Astrocyte (in vitro differentiated cells and primary cell): ENCODE results near the gene ALPG. TPM values are rescaled to one million over a fixed set of nuclear protein-coding genes. Genes with fewer than 3 reads are reported as not detected.

ENCODE experiments used
- DNase-seq: peaks from one replicate; pipeline ENCODE4 v3.0.0-alpha.2; 2010; ENCODE audit warnings: low read depth
- FAIRE-seq: peaks from 2 replicates; lab custom pipeline; 2011; peaks lifted over from hg19 to GRCh38; lab: Jason Lieb, UNC
- H2AFZ ChIP-seq: 2 replicates; pipeline ENCODE4 v1.6.0; 2012; ENCODE audit warnings: low read depth, low read length, inconsistent platforms
- H3K27ac ChIP-seq: 2 replicates; pipeline ENCODE4 v1.5.1; 2011; ENCODE audit warnings: low read depth, low read length, inconsistent platforms
- H3K27me3 ChIP-seq: 2 replicates; pipeline ENCODE4 v1.6.0; 2011; ENCODE audit warnings: low read length, inconsistent platforms; ENCODE audit not compliant: insufficient read depth
- H3K36me3 ChIP-seq: 2 replicates; pipeline ENCODE4 v1.5.1; 2011; ENCODE audit warnings: low read length, inconsistent platforms; ENCODE audit not compliant: insufficient read depth
- H3K4me1 ChIP-seq: 2 replicates; pipeline ENCODE4 v1.5.1; 2011; ENCODE audit warnings: low read length, inconsistent platforms; ENCODE audit not compliant: insufficient read depth
- H3K4me2 ChIP-seq: 2 replicates; pipeline ENCODE4 v1.6.0; 2012; ENCODE audit warnings: low read length, inconsistent platforms
- H3K4me3 ChIP-seq: 2 replicates; pipeline ENCODE4 v1.5.1; 2011; ENCODE audit warnings: low read depth, mild to moderate bottlenecking, low read length, inconsistent platforms; ENCODE audit not compliant: insufficient read depth
- H3K79me2 ChIP-seq: 2 replicates; pipeline ENCODE4 v1.6.0; 2012; ENCODE audit warnings: mild to moderate bottlenecking, low read length, inconsistent platforms; ENCODE audit not compliant: insufficient read depth
- H3K9ac ChIP-seq: 2 replicates; pipeline ENCODE4 v1.6.0; 2012; ENCODE audit warnings: mild to moderate bottlenecking, low read length, inconsistent platforms
- H3K9me3 ChIP-seq: 2 replicates; pipeline ENCODE4 v1.5.1; 2012; ENCODE audit warnings: low read depth, mild to moderate bottlenecking, low read length, inconsistent platforms; ENCODE audit not compliant: insufficient read depth
- H4K20me1 ChIP-seq: 2 replicates; pipeline ENCODE4 v1.6.0; 2012; ENCODE audit warnings: low read length, inconsistent platforms; ENCODE audit not compliant: insufficient read depth
- H3K27ac Mint-ChIP-seq: one replicate; pipeline ENCODE4 v1.8.0; 2021; ENCODE audit warnings: mild to moderate bottlenecking, mixed read lengths; ENCODE audit not compliant: unreplicated experiment
- H3K27me3 Mint-ChIP-seq: one replicate; pipeline ENCODE4 v1.8.0; 2021; ENCODE audit warnings: low read depth, mixed read lengths; ENCODE audit not compliant: unreplicated experiment
- H3K36me3 Mint-ChIP-seq: one replicate; pipeline ENCODE4 v1.8.0; 2021; ENCODE audit warnings: low read depth, mixed read lengths; ENCODE audit not compliant: unreplicated experiment
- H3K4me1 Mint-ChIP-seq: one replicate; pipeline ENCODE4 v1.8.0; 2021; ENCODE audit warnings: low read depth, mixed read lengths; ENCODE audit not compliant: unreplicated experiment
- H3K4me3 Mint-ChIP-seq: one replicate; pipeline ENCODE4 v1.8.0; 2021; ENCODE audit warnings: mild to moderate bottlenecking, moderate library complexity, mixed read lengths; ENCODE audit not compliant: unreplicated experiment
- H3K9me3 Mint-ChIP-seq: one replicate; pipeline ENCODE4 v1.8.0; 2021; ENCODE audit warnings: mild to moderate bottlenecking, mixed read lengths; ENCODE audit not compliant: unreplicated experiment
- CTCF ChIP-seq: IDR thresholded peaks from 2 replicates; pipeline ENCODE4 v1.5.1; 2011; ENCODE audit warnings: low read depth, mild to moderate bottlenecking, inconsistent platforms, low read length, moderate library complexity; ENCODE audit not compliant: insufficient read depth
- EZH2 ChIP-seq: IDR thresholded peaks from 2 replicates; pipeline ENCODE4 v1.6.1; 2012; ENCODE audit warnings: mild to moderate bottlenecking, low read length, inconsistent platforms; ENCODE audit not compliant: insufficient read depth
- total RNA-seq: library from RNA; stranded (reverse); gene quantifications from 2 replicates; pipeline ENCODE4 v1.2.1, GENCODE V29; 2021

Gene ALPG
- total RNA-seq, 1 donor from 2014 or later: 0.27 TPM

DNA sequence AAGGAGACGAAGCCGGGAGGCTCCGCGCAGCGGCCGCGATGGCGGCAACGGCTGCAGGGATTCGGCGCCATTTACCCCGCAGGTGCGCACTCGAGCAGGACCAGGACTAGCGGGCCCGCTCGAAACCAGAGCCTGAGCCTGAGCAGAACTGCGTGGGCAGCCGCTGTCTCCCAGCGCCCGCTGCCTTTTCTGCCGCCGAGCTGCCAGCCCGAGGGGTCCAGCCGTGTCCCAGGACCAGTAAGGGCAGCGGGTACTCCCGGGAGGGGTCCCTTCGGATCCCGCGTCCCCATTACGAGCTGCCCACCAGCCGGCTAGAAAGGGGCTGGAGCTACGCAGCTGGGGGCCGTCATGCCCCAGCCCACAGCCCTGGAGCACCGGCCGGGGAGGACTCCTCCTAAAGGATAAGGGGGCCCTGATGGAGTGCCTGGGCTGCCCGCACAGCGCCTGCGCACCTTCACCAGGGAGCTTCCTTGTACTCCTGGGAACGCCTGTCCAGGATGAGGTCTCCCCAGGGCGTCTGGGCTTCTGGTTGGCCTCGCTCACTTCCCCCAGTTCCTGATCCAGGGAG, 18.2 kb upstream of the ALPG start:
- Histone ChIP-seq H4K20me1 (no peaks in the 10 kb centered on the region), H3K4me2 (peak overlapping the region; percentile 67), H3K4me3 (no peak overlapping the region), H3K9me3 (no peaks in the 10 kb centered on the region), H3K27me3 (peaks cover 41% of the 10 kb centered on the region), H3K27ac (no peak overlapping the region), H3K36me3 (no peaks in the 10 kb centered on the region), H3K9ac (no peak overlapping the region), H3K4me1 (peaks cover 39% of the 10 kb centered on the region), H2AFZ (peak overlapping the region; percentile 69), H3K79me2 (no peaks in the 10 kb centered on the region)
- peaks cover 27% of the 10 kb centered on the region for H3K4me1 Mint-ChIP-seq
- peaks cover 12% of the 10 kb centered on the region for H3K9me3 Mint-ChIP-seq
- FAIRE-seq (no peak), DNase-seq (no peak)
- TF ChIP-seq CTCF: no peak
- TF ChIP-seq EZH2: no peak
- no peak overlapping the region for H3K4me3 Mint-ChIP-seq
- no peak overlapping the region for H3K27ac Mint-ChIP-seq
- peaks cover 1% of the 10 kb centered on the region for H3K36me3 Mint-ChIP-seq
- peaks cover 28% of the 10 kb centered on the region for H3K27me3 Mint-ChIP-seq

- peaks cover 1% of the 10 kb centered on the region for H3K36me3 Mint-ChIP-seq
- H3K4me3 ChIP-seq: no peak overlapping the region
- TF ChIP-seq CTCF: no peak
- H3K4me1 ChIP-seq: peaks cover 39% of the 10 kb centered on the region
- peak overlapping the region; percentile 58 for H3K4me3 Mint-ChIP-seq
- H3K9ac ChIP-seq: peak overlapping the region; percentile 16
- no peak overlapping the region for H2AFZ ChIP-seq
- no peaks in the 10 kb centered on the region for H4K20me1 ChIP-seq
- H3K27me3 Mint-ChIP-seq: peaks cover 23% of the 10 kb centered on the region
- H3K9me3 Mint-ChIP-seq: peaks cover 12% of the 10 kb centered on the region
- H3K27ac ChIP-seq: peak overlapping the region; percentile 6
- FAIRE-seq (peak; percentile 54), DNase-seq (peak; percentile 44)
- no peaks in the 10 kb centered on the region for H3K36me3 ChIP-seq
- H3K9me3 ChIP-seq: no peaks in the 10 kb centered on the region
- H3K27me3 ChIP-seq: peaks cover 34% of the 10 kb centered on the region
- peak overlapping the region; percentile 67 for H3K4me2 ChIP-seq
- no peaks in the 10 kb centered on the region for H3K79me2 ChIP-seq
- H3K27ac Mint-ChIP-seq: peak overlapping the region; percentile 94
- H3K4me1 Mint-ChIP-seq: peaks cover 27% of the 10 kb centered on the region
These were observed 17.3 kb upstream of the ALPG start for GRCh38 chr2:232389327-232389726.

DNA sequence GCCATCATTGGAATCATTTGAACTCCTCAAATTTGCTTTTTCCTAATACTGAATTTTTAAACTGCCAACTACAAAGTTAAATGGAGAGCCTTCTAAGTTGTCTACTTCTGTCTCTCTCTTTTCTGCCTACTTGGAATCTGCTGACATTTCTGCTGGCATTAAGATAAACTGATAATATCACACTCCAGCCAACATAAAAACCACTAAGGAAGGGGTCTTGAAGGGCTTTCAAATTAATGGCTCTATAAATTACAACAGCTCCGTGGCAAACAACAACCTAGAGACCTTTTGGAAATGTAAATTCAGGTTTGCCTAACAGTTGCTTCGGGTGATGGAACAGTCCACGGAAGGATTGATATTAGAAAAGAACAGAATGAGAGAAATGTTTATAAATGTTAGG, 16.0 kb upstream of the ALPG start:
- H3K4me1 ChIP-seq: peaks cover 34% of the 10 kb centered on the region
- H3K4me3 ChIP-seq: no peak overlapping the region
- Mint-ChIP-seq H3K36me3 (peaks cover 1% of the 10 kb centered on the region), H3K4me3 (no peak overlapping the region), H3K27me3 (peaks cover 19% of the 10 kb centered on the region), H3K27ac (peak overlapping the region; percentile 20), H3K9me3 (peaks cover 9% of the 10 kb centered on the region), H3K4me1 (peaks cover 24% of the 10 kb centered on the region)
- FAIRE-seq (no peak), DNase-seq (no peak)
- H3K79me2 ChIP-seq: no peaks in the 10 kb centered on the region
- H3K9ac ChIP-seq: no peak overlapping the region
- H4K20me1 ChIP-seq: no peaks in the 10 kb centered on the region
- H3K9me3 ChIP-seq: no peaks in the 10 kb centered on the region
- no peak for TF ChIP-seq EZH2
- no peak for TF ChIP-seq CTCF
- no peak overlapping the region for H2AFZ ChIP-seq
- H3K4me2 ChIP-seq: no peak overlapping the region
- no peaks in the 10 kb centered on the region for H3K36me3 ChIP-seq
- no peak overlapping the region for H3K27ac ChIP-seq
- H3K27me3 ChIP-seq: peaks cover 30% of the 10 kb centered on the region
